Peyer's patch (tissue), 4 donors: Measurements from ENCODE around the gene RTN4R. TPM values are rescaled to one million over a fixed set of nuclear protein-coding genes. Genes with fewer than 3 reads are reported as not detected.

Source experiments
- DNase-seq, 3 donors: peaks; one replicate each; pipeline ENCODE4 v3.0.0-alpha.2; 2017 to 2019
- H3K27ac ChIP-seq, 4 donors: fragments of 200-600 bp; sonication (generic); one replicate each; pipeline ENCODE4 v1.5.1; 2016 to 2019
- H3K27me3 ChIP-seq, 2 donors: fragments of 200-600 bp; sonication (generic); one replicate each; pipeline ENCODE4 v1.5.1; 2019
- H3K36me3 ChIP-seq, 3 donors: fragments of 200-600 bp; sonication (generic); one replicate each; pipeline ENCODE4 v1.5.1; 2016 to 2019
- H3K4me1 ChIP-seq, 4 donors: fragments of 200-600 bp; sonication (generic); one replicate each; pipeline ENCODE4 v1.5.1; 2016 to 2019
- H3K4me3 ChIP-seq, 4 donors: fragments of 200-600 bp; sonication (generic); 1 replicate in 3 of 4; 2 replicates in 1 of 4; pipeline ENCODE4 v1.5.1; 2016 to 2019; ENCODE audit warnings: mild to moderate bottlenecking in 1 of 4
- H3K9me3 ChIP-seq, 4 donors: fragments of 200-600 bp; sonication (generic); one replicate each; pipeline ENCODE4 v1.5.1; 2016 to 2019; ENCODE audit warnings: mild to moderate bottlenecking in 1 of 4
- CTCF ChIP-seq, 6 experiments: fragments of 450-650 bp in 4 of 6; fragments of 200-600 bp in 2 of 6; sonication (generic) in 1 of 6; IDR thresholded peaks; one replicate each; pipeline ENCODE4 v1.5.1; 2017 to 2019; ENCODE audit warnings: antibody characterized with exemption in 6 of 6, mild to moderate bottlenecking in 3 of 6, moderate library complexity in 1 of 6
- POLR2A ChIP-seq, 2 donors: fragments of 450-650 bp; IDR thresholded peaks; one replicate each; pipeline ENCODE4 v1.5.1; 2017; ENCODE audit warnings: antibody characterized with exemption in 2 of 2, mild to moderate bottlenecking in 2 of 2, moderate library complexity in 2 of 2
- total RNA-seq, 4 donors: library from RNA; depleted of rRNA; stranded (reverse); fragments of >200 nt; gene quantifications; one replicate each; pipeline ENCODE4 v1.1.0, GENCODE V29; 2016

RTN4R gene
- total RNA-seq, 4 donors from 2014 or later, result 5.2 to 9.1 (median 5.7) TPM

DNA sequence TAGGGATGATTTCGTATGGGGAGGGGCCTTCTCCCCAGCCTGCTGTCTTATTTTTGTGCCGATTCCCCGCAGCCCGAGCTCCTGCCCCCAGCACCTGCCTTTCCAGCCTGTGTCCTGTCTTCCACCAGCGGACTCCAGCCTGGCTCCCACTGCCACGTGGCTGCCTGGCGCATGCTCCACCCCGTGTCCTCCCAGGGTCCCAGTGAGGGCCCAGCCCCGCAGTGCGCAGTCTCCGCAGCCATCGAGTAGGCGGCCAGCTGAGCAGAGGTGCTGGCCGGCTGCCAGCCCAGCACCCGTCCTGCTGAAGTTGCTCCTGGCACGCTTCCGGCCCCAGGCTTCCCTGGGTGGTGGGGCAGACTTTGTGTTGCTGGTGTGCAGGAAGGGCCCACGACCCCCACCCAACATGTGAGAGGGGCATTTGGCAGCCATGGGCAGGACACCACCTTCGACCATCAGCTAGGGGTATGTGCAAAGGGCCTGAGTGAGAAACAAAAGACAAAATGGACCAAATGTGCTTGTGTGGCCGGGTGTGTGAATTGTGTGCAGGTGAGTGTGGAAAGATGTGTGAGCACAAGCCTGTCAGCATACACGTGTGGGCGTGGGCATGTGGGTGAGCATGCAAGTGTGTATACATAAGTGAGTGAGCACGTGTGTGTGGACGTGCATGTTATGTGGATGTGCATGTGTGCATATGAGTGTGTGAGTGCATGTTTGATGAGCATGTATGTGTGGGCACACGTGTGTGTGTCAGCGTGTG is 55.9 kb downstream of the RTN4R start:
- Histone ChIP-seq H3K36me3 (no peaks in the 10 kb centered on the region), H3K9me3 (no peaks in the 10 kb centered on the region), H3K4me3 (no peak overlapping the region), H3K27me3 (no peaks in the 10 kb centered on the region), H3K4me1 (peaks cover 0 to 20% (median 4%) of the 10 kb centered on the region in 4 donors), H3K27ac (no peak overlapping the region)
- DNase-seq, result peak in 2 of 3 donors; percentile 64 to 71
- TF ChIP-seq CTCF (IDR thresholded peaks at IDR 0.05) (no peak), POLR2A (IDR thresholded peaks at IDR 0.05) (no peak)

GRCh38 chr22:20211409-20211996 is 56.6 kb downstream of the RTN4R start:
- Histone ChIP-seq H3K27me3 (no peaks in the 10 kb centered on the region), H3K4me1 (peaks cover 0 to 24% (median 7%) of the 10 kb centered on the region in 4 donors), H3K36me3 (no peaks in the 10 kb centered on the region), H3K9me3 (no peaks in the 10 kb centered on the region), H3K4me3 (no peak overlapping the region), H3K27ac (no peak overlapping the region)
- TF ChIP-seq CTCF (IDR thresholded peaks at IDR 0.05), result no peak
- no peak for TF ChIP-seq POLR2A (IDR thresholded peaks at IDR 0.05)
- no peak for DNase-seq

DNA sequence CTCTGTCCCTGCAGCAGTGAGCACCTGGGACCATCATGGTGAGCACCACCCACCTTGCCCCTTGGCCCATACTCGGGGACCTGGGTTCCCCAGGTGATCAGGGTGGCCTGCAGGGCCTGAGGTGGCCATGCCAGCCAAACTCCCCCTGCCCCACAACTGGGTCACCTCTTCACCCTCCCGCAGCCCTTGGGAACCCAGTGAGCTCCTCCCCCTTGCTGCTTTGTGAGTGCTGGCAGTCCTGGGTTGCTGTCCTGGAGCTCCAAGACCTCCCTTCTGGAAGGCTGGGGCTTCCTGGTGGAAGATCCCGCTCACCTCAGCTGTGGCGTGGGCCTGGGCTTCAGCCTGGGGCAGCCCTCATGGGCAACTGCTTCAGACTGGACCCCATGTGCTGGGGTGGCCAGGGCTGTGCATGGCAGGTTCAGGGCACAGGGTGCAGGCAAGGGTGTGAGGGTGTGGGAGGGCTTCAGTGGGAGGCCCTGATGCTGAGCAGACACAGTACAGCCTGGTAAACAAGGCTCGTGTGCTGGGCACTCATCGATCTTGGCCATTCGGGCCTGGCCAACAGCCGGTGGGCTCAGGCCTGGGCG is 57.6 kb downstream of the RTN4R start:
- Histone ChIP-seq H3K9me3 (no peaks in the 10 kb centered on the region), H3K4me1 (peaks cover 4 to 28% (median 7%) of the 10 kb centered on the region in 4 donors), H3K27me3 (no peaks in the 10 kb centered on the region), H3K27ac (no peak overlapping the region), H3K36me3 (no peaks in the 10 kb centered on the region), H3K4me3 (no peak overlapping the region)
- no peak for DNase-seq
- TF ChIP-seq POLR2A (IDR thresholded peaks at IDR 0.05), result no peak
- no peak for TF ChIP-seq CTCF (IDR thresholded peaks at IDR 0.05)

- TF ChIP-seq CTCF (IDR thresholded peaks at IDR 0.05), result no peak
- no peak for TF ChIP-seq POLR2A (IDR thresholded peaks at IDR 0.05)
- Histone ChIP-seq H3K36me3 (no peaks in the 10 kb centered on the region), H3K27ac (no peak overlapping the region), H3K4me3 (no peak overlapping the region), H3K4me1 (peaks cover 6 to 36% (median 8%) of the 10 kb centered on the region in 4 donors), H3K9me3 (no peaks in the 10 kb centered on the region), H3K27me3 (no peaks in the 10 kb centered on the region)
- DNase-seq, result no peak
These were observed 58.3 kb downstream of the RTN4R start for GRCh38 chr22:20209761-20210250.

DNA sequence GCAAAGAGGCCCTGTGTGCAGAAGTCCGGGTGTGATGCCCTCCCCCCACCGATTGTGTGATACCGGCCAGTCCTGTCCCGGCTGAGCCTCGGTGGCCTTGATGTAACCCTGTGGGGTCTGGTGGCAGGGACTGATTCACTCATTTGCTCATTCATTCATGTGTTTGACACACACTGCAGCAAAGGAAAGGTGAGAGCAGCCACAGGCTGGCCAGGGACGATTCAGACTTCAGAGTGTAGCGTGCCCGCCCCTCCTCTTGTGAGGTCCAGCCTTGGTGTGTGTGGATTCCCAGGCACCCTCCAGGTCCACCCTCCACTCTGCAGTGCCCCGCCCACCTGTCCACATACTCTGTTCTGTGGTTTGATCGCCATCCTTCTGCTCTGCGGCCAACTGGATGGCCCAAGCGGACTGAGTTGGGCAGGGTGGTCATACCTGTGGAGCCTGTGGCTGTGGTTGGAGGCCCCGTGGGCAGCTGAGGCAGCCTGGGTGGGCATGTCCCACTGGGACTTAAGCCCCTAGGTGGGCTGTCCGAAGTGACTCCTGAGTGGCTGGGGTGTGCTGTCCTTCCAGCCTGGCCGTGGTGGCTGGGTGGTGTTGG is 59.3 kb downstream of the RTN4R start:
- no peaks in the 10 kb centered on the region for H3K9me3 ChIP-seq
- peaks cover 6 to 46% (median 11%) of the 10 kb centered on the region in 4 donors for H3K4me1 ChIP-seq
- DNase-seq, result no peak
- TF ChIP-seq CTCF (IDR thresholded peaks at IDR 0.05) (no peak), POLR2A (IDR thresholded peaks at IDR 0.05) (no peak)
- H3K4me3 ChIP-seq, result no peak overlapping the region
- H3K27ac ChIP-seq, result no peak overlapping the region
- H3K36me3 ChIP-seq, result no peaks in the 10 kb centered on the region
- no peaks in the 10 kb centered on the region for H3K27me3 ChIP-seq
